Measurements from ENCODE around the gene BPIFB6.

Gene BPIFB6, protein sequence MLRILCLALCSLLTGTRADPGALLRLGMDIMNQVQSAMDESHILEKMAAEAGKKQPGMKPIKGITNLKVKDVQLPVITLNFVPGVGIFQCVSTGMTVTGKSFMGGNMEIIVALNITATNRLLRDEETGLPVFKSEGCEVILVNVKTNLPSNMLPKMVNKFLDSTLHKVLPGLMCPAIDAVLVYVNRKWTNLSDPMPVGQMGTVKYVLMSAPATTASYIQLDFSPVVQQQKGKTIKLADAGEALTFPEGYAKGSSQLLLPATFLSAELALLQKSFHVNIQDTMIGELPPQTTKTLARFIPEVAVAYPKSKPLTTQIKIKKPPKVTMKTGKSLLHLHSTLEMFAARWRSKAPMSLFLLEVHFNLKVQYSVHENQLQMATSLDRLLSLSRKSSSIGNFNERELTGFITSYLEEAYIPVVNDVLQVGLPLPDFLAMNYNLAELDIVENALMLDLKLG

DNA sequence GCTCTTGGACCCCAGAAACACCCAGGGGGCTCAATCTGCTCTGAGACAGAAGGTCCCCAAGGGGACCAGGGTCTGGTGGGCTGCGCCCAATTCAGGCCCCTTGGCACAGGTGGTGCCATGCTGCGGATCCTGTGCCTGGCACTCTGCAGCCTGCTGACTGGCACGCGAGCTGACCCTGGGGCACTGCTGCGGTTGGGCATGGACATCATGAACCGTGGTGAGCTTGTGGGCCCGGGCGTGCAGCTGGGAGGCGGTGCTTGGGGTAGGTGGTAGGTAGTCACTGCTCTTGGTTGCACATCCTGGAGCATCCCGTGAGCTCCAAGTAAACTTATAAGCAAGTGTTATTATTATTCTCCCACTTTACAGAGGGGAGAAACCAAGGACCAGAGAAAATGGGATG is at the start of gene BPIFB6:
BPIFB6 (plus strand) TSS at position 118 of the 400 bp plus-strand sequence; CDS start at position 118, 0 bp downstream.
- Mint-ChIP-seq H3K27ac (no peak within 1 kb of the TSS), H3K4me1 (ENCODE audit: low read depth) (no peaks in the 10 kb centered on the region)

DNA sequence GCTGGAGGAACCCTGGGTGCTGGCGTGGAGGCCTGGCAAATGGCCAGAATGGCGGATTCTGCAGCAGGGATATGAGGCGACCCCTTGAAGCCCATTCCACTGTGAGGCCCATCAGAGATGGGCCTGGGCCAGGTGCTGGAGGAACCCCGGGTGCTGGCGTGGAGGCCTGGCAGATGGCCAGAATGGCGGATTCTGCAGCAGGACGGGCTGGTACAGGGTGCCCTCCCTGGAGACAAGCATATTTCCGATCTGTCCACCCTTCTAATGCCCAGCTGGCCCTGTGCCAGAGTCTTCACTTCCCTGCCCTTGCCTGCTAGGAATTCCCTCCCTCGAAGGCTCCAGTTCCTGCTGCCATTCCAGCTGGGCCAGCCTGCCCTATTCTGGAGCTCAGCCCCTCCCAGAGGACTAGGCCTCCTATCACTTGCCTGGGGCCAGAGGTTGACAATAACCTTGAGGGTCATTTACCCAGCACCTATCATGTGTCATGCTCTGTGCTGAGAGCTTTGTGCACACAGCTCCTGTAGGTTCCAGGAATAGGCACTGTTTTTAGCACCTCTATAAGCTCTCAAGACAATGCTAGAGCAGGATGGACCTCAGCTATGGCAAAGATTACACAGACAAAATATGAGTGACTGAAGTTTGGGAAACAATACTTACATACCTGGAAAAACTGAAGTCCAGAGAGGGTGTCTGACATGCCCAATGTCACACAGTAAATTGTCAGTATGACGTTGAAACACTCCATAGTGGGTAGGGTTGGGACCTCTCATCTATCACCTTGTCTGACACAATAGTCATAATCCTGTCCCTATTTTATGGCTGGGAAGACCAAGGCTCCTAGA is 48.6 kb upstream of the BPIFB6 start:
- Mint-ChIP-seq H3K4me1 (ENCODE audit: low read depth) (peaks cover 7% of the 10 kb centered on the region), H3K27ac (no peak overlapping the region), H3K36me3 (ENCODE audit: low read depth) (no peaks in the 10 kb centered on the region), H3K9me3 (no peaks in the 10 kb centered on the region), H3K27me3 (no peaks in the 10 kb centered on the region), H3K4me3 (no peak overlapping the region)
- no peak for DNase-seq

More for the DNA sequence above, at the start of gene BPIFB6:
- Mint-ChIP-seq H3K9me3 (peaks cover 5% of the 10 kb centered on the region), H3K36me3 (ENCODE audit: low read depth) (no peaks in the 10 kb centered on the region), H3K4me3 (no peak within 1 kb of the TSS), H3K27me3 (no peaks in the 10 kb centered on the region)
- DNase-seq: no peak

DNA sequence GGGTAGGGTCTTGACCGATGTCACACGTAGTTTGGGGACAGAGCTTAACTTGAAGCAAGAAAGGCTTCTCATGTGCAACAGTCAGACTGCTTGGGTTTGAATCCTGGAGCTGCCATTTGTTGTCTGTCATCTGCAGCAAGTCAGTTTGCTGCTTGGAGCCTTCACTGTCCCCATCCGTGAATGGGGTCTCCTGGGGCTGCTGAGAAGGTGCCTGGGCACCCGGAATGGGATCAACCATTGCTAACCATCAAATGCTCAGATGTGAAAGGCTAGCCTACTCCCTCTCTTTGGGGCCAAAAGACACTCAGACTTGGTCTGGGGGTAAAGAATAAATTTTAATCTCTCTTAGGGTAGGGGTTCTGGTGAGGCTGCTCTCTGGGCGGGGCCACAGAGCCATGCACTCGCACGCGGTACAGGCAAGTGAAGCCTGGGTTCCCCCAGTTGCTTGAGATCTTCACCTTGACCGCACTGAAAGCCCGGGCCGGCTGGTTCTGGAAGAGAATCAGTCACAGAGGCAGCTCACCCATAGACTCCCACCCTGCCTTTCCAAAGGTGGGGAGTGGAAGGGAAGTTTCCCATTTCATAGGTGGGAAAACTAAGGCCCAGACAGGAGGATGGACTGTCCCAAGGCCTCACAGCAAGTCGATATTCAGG is 47.9 kb upstream of the BPIFB6 start:
- no peak for DNase-seq
- Mint-ChIP-seq H3K36me3 (ENCODE audit: low read depth) (no peaks in the 10 kb centered on the region), H3K27ac (no peak overlapping the region), H3K27me3 (no peaks in the 10 kb centered on the region), H3K9me3 (no peaks in the 10 kb centered on the region), H3K4me1 (ENCODE audit: low read depth) (peaks cover 9% of the 10 kb centered on the region), H3K4me3 (no peak overlapping the region)

DNA sequence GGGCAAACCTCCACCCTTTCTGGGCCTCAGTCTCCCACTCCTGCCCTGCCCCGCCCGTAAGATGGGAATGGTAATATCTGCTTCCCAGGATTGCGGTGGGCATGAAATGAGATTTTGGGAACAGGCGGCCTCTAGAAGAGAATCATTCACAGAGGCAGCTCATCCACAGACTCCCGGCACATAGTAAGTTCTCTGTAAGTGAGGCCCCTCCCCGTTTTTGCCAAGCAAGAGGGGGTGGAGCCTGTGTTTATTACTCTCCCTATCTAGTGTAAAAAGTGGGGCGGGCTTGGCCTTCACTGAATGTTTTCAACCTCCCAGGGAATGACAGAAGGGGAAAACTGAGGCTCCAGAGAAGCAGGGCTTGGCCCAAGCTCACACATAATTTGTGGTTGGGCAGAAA is 47.3 kb upstream of the BPIFB6 start:
- Mint-ChIP-seq H3K36me3 (ENCODE audit: low read depth) (no peaks in the 10 kb centered on the region), H3K9me3 (no peaks in the 10 kb centered on the region), H3K27me3 (no peaks in the 10 kb centered on the region), H3K4me3 (no peak overlapping the region), H3K27ac (no peak overlapping the region), H3K4me1 (ENCODE audit: low read depth) (peaks cover 9% of the 10 kb centered on the region)
- DNase-seq: no peak

DNA sequence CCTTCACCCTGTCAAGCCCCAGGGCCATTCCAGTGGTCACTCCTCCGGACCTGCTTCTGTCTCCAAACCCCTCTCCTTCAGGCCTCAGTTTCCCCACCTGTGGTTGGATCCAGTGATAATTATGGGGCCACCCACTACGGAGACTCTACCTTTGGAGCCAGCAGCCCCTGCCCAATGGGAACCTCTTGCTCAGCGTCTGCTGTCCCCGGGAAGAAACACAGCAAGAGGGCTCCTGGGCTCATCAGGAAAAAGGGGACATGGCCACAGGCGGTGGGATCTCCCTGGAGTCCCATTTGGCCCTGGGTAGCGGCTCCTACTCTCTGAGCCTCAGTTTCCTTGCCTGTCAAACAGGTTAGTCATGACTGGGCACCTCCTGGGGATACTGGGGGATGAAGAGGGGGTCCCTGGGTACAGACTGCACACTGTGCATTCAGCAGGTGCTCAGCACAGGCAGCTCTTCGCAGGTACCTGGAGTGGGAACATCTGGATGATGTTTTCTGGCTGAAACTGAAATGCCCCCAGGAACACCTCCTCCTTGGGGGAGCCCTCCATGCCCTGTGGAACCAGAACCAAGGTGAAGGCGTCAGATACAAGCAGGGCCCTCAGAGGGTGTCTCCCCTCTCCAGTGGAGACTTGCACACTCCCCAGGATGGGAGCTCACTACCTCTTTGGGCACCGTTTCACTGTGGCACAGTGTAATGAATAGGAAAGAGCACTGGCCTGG is 46.7 kb upstream of the BPIFB6 start:
- H3K4me3 Mint-ChIP-seq: no peak overlapping the region
- no peak overlapping the region for H3K27ac Mint-ChIP-seq
- no peaks in the 10 kb centered on the region for H3K27me3 Mint-ChIP-seq
- no peaks in the 10 kb centered on the region for H3K9me3 Mint-ChIP-seq
- no peak for DNase-seq
- H3K36me3 Mint-ChIP-seq (ENCODE audit: low read depth): no peaks in the 10 kb centered on the region
- H3K4me1 Mint-ChIP-seq (ENCODE audit: low read depth): peaks cover 9% of the 10 kb centered on the region

DNA sequence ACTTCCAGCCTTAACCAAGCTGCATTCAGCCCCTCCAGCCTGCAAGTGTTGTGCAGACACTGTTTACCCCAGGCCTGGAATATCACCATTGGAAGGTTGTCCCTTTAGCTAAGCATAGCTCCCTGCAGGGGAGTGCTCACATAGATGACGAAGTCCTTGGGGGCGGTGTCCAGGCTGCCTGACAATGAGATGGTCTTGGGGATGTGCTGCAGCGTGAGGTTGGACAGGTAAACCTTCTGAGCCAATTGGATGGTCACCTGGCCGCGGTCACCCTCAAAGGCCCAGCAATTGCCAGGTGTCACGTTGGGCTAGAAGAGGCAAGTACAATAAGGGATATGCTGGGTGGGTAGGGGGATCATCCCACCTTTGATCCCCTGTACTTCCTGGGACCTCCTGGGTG is 45.9 kb upstream of the BPIFB6 start:
- Mint-ChIP-seq H3K27ac (no peak overlapping the region), H3K4me1 (ENCODE audit: low read depth) (peaks cover 11% of the 10 kb centered on the region), H3K36me3 (ENCODE audit: low read depth) (no peaks in the 10 kb centered on the region), H3K4me3 (no peak overlapping the region), H3K9me3 (no peaks in the 10 kb centered on the region), H3K27me3 (no peaks in the 10 kb centered on the region)
- DNase-seq: no peak

DNA sequence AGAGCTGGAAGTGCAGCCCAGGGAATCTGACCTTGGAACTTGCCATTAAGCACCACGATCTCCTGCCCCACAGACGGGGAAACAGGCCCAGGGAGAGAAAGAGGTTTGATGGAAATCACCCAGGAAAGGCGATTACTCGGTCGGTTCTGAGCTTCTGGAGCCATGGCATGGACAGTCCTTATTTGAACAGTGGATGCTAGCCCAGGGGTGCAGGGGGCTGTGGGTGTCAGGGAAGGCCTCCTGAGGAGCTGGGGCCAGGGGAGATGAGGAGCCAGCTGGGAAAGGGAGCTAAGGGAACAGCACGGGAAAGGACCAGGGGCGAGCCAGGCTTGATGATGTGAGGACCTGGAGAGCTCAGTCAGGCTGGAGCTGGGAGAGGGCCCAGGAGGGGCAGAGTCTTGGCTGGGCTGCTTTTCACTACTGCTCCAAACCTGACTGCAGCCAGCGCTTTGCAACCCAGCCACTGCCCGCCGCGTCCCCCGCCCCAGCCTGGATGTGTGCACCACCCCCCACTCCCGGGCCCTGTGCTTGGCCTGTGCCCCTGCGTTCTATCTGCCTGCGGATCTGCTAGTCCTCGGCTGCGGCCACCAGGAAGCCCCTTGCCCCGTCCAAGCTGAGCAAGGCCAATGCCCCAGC is 45.0 kb upstream of the BPIFB6 start:
- Mint-ChIP-seq H3K27me3 (no peaks in the 10 kb centered on the region), H3K36me3 (ENCODE audit: low read depth) (no peaks in the 10 kb centered on the region), H3K4me3 (no peak overlapping the region), H3K4me1 (ENCODE audit: low read depth) (peaks cover 20% of the 10 kb centered on the region), H3K9me3 (no peaks in the 10 kb centered on the region), H3K27ac (no peak overlapping the region)
- DNase-seq: no peak

DNA sequence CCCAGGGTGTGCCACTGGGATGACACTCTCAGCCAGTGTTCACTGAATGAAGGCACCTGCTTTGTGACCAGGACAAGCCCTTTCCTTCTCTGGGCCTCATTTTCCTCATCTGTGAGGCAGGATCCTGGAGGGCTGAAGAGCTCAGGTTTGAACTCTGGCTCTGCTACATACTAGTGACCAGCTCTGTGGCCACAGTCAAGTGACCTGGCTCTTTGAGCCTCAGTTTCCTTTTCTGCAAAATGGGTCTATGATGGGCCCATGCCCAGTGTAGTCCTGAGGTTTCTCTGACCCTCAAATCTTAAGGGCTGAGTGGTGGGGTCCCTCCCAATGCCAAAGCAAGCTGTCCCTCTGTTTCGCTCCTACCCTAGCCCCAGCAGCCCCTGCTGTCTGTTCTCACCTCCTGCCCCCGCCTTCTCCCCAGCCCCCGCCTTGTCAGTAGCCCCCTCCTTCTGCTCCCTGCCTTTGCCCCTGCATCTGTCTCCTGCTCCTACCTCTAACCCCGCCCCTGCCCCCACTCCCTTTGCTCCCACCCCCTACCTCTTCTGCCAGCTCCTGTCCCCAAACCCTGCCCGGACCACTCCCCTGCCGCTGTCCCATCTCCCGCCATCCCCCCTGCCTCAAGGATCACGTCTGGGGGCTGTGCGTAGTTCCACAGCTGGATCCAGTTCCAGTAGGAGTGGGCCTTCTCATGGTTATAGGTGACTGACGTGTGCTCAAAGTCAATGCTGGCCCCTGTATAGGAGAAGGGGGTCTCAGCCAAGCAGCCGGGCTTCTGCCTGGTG is 44.2 kb upstream of the BPIFB6 start:
- peaks cover 25% of the 10 kb centered on the region for H3K4me1 Mint-ChIP-seq (ENCODE audit: low read depth)
- no peaks in the 10 kb centered on the region for H3K27me3 Mint-ChIP-seq
- H3K4me3 Mint-ChIP-seq: no peak overlapping the region
- H3K9me3 Mint-ChIP-seq: no peaks in the 10 kb centered on the region
- no peak for DNase-seq
- no peak overlapping the region for H3K27ac Mint-ChIP-seq
- no peaks in the 10 kb centered on the region for H3K36me3 Mint-ChIP-seq (ENCODE audit: low read depth)

DNA sequence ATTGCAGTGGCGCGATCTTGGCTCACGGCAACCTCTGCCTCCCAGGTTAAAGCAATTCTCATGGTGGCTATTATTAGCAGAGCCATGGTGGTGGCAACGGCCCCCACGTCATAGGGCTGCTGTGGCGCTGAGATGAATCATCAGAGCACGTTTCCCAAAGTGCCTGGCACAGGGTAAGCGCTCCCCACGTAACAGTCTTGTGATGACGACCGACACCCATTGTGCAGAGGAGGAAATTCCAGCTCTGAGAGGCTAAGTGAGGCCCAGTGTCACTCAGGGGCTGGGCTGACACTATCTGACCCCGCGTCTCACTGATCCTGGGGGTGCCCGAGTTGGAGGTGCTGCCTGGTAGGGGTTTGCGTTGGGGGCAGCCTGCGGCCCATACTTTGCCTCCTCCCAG is 43.4 kb upstream of the BPIFB6 start:
- Mint-ChIP-seq H3K4me1 (ENCODE audit: low read depth) (peaks cover 30% of the 10 kb centered on the region), H3K27ac (no peak overlapping the region), H3K36me3 (ENCODE audit: low read depth) (no peaks in the 10 kb centered on the region), H3K27me3 (no peaks in the 10 kb centered on the region), H3K9me3 (no peaks in the 10 kb centered on the region), H3K4me3 (no peak overlapping the region)
- DNase-seq: no peak

DNA sequence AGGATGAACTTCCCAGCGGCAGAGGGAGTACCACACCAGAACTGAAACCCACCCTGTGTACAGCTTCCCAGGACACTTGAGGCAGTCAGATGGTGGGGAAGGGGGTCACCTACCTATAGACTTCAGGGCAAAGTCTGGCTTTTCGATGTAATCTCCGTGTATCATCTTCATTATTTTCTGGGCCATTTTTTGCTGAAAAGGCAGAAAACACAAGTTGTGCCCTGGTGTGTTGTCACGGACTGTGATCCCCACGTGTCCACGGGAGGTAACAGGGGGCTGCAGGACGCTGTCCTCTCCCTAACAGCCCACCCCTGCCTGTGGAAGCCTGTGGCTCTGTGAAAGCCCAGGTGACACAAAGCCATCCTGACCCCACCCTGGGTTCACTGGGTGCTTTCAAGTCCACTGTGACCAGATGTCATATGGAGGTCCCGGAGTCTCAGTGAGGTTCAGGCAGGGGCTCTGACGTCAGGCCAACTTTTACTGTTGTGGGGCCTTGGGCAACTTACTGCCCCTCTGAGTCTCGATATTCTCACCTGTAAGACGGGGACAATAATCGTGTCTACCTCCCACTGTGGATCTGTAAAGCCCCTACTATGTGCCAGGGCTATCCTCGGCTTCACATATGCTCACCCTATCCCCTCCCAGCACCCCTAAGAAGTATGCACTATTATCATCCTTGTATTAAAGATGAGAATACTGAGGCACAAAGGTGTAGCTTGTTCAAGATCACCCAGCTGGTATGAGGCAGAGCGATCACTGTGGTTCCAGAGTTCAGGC is 41.8 kb upstream of the BPIFB6 start:
- H3K4me3 Mint-ChIP-seq: no peak overlapping the region
- peaks cover 41% of the 10 kb centered on the region for H3K4me1 Mint-ChIP-seq (ENCODE audit: low read depth)
- no peaks in the 10 kb centered on the region for H3K27me3 Mint-ChIP-seq
- no peak for DNase-seq
- no peaks in the 10 kb centered on the region for H3K36me3 Mint-ChIP-seq (ENCODE audit: low read depth)
- peaks cover 1% of the 10 kb centered on the region for H3K9me3 Mint-ChIP-seq
- H3K27ac Mint-ChIP-seq: no peak overlapping the region

DNA sequence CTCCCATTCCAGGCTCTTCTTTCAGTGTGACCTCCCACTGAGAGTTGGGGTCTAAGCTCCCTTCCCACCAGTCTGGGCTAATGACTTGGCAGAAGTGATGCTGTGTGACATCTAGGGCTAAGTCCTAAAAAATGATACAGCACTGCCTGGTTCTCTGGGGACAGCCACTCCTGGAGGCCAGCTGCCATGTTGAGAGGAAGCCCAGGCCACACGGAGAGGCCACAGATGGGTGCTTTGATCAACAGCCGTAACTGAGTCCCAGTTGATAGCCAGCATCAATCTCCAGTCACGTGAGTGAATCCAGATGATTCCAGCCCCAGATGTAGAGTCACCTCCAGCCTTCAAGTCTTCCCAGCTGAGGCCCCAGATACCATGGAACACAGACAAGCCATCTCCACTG is 41.0 kb upstream of the BPIFB6 start:
- peaks cover 41% of the 10 kb centered on the region for H3K4me1 Mint-ChIP-seq (ENCODE audit: low read depth)
- no peak overlapping the region for H3K27ac Mint-ChIP-seq
- DNase-seq: no peak
- H3K27me3 Mint-ChIP-seq: no peaks in the 10 kb centered on the region
- no peaks in the 10 kb centered on the region for H3K36me3 Mint-ChIP-seq (ENCODE audit: low read depth)
- no peak overlapping the region for H3K4me3 Mint-ChIP-seq
- H3K9me3 Mint-ChIP-seq: peaks cover 8% of the 10 kb centered on the region

DNA sequence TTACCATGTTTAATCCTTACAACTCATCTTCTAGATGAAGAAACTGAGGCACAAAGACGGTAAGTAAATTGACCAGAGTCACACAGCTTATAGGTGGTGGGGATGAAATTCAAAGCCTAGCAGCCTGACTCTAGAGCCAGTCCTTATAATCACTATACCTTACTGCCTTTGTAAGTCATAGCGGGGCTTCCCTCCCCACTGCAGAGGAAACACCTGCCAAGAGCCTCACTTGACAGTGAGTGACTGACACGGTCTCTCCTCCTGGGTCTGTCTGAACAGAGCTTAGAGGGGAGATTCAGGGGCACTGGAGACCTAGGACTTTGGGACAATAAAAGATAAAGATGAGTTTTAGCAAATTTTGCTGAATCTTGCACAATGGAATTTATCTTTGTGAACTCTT is 40.1 kb upstream of the BPIFB6 start:
- no peak overlapping the region for H3K27ac Mint-ChIP-seq
- H3K9me3 Mint-ChIP-seq: peaks cover 8% of the 10 kb centered on the region
- no peak overlapping the region for H3K4me3 Mint-ChIP-seq
- no peaks in the 10 kb centered on the region for H3K36me3 Mint-ChIP-seq (ENCODE audit: low read depth)
- DNase-seq: no peak
- no peaks in the 10 kb centered on the region for H3K27me3 Mint-ChIP-seq
- peaks cover 41% of the 10 kb centered on the region for H3K4me1 Mint-ChIP-seq (ENCODE audit: low read depth)
